H9 (cell line): ENCODE results near the gene PRAC2. TPM values are rescaled to one million over a fixed set of nuclear protein-coding genes. Genes with fewer than 3 reads are reported as not detected.

ENCODE experiments used
- DNase-seq: peaks from one replicate; pipeline ENCODE4 v3.0.0-alpha.2; 2017
- H2AFZ ChIP-seq: one replicate; pipeline ENCODE4 v1.6.1; 2013; ENCODE audit warnings: mild to moderate bottlenecking, low read length, control low read depth, moderate library complexity
- H2AK5ac ChIP-seq: 2 replicates; pipeline ENCODE4 v1.6.1; 2013; ENCODE audit warnings: low read length, control low read depth, mixed read lengths; ENCODE audit not compliant: insufficient read length
- H2BK120ac ChIP-seq: one replicate; pipeline ENCODE4 v1.6.1; 2013; ENCODE audit warnings: low read depth, mild to moderate bottlenecking, low read length, control low read depth, inconsistent platforms; ENCODE audit not compliant: poor library complexity, severe bottlenecking
- H2BK12ac ChIP-seq: 2 replicates; pipeline ENCODE4 v1.6.1; 2013; ENCODE audit warnings: low read length, control low read depth, mixed read lengths, low read depth; ENCODE audit not compliant: insufficient read length
- H2BK15ac ChIP-seq: 2 replicates; pipeline ENCODE4 v1.6.1; 2013; ENCODE audit warnings: low read depth, low read length, control low read depth
- H2BK20ac ChIP-seq: one replicate; pipeline ENCODE4 v1.6.1; 2013; ENCODE audit warnings: low read depth, mild to moderate bottlenecking, low read length, control low read depth, inconsistent platforms; ENCODE audit not compliant: poor library complexity, severe bottlenecking
- H2BK5ac ChIP-seq: 2 replicates; pipeline ENCODE4 v1.6.1; 2013; ENCODE audit warnings: low read length, control low read depth, mixed read lengths; ENCODE audit not compliant: insufficient read length
- H3K14ac ChIP-seq: 2 replicates; pipeline ENCODE4 v1.6.1; 2013; ENCODE audit warnings: low read length, control low read depth; ENCODE audit not compliant: insufficient read depth
- H3K18ac ChIP-seq: 2 replicates; pipeline ENCODE4 v1.6.1; 2013; ENCODE audit warnings: low read depth, mild to moderate bottlenecking, mixed read lengths, low read length, control low read depth; ENCODE audit not compliant: insufficient read length
- H3K23ac ChIP-seq: 2 replicates; pipeline ENCODE4 v1.6.1; 2013; ENCODE audit warnings: low read length, control low read depth, mixed read lengths, low read depth; ENCODE audit not compliant: insufficient read length
- H3K23me2 ChIP-seq: 2 replicates; pipeline ENCODE4 v1.6.1; 2013; ENCODE audit warnings: low read depth, mild to moderate bottlenecking, mixed read lengths, low read length, control low read depth; ENCODE audit not compliant: insufficient read length, poor library complexity, severe bottlenecking
- H3K27ac ChIP-seq: 2 replicates; pipeline ENCODE4 v1.5.1; 2013; ENCODE audit warnings: low read length, control low read depth, mixed read lengths, low read depth; ENCODE audit not compliant: insufficient read length
- H3K27me3 ChIP-seq: 2 replicates; pipeline ENCODE4 v1.6.1; 2013; ENCODE audit warnings: low read length, control low read depth, inconsistent platforms; ENCODE audit not compliant: insufficient read depth
- H3K4ac ChIP-seq: 2 replicates; pipeline ENCODE4 v1.6.1; 2013; ENCODE audit warnings: low read depth, mild to moderate bottlenecking, control low read depth, inconsistent platforms, low read length, moderate library complexity
- H3K4me1 ChIP-seq: 2 replicates; pipeline ENCODE4 v1.6.1; 2013; ENCODE audit warnings: low read length, control low read depth, inconsistent platforms; ENCODE audit not compliant: insufficient read depth
- H3K4me2 ChIP-seq: 2 replicates; pipeline ENCODE4 v1.6.1; 2013; ENCODE audit warnings: low read length, control low read depth, mixed read lengths; ENCODE audit not compliant: insufficient read length, insufficient read depth
- H3K56ac ChIP-seq: 2 replicates; pipeline ENCODE4 v1.6.1; 2013; ENCODE audit warnings: low read depth, mild to moderate bottlenecking, mixed read lengths, low read length, control low read depth; ENCODE audit not compliant: insufficient read length
- H3K79me1 ChIP-seq: 2 replicates; pipeline ENCODE4 v1.6.1; 2013; ENCODE audit warnings: low read depth, mild to moderate bottlenecking, moderate library complexity, low read length, control low read depth, inconsistent platforms; ENCODE audit not compliant: insufficient read depth, poor library complexity, severe bottlenecking
- H3K79me2 ChIP-seq: 2 replicates; pipeline ENCODE4 v1.6.1; 2013; ENCODE audit warnings: low read length, control low read depth, inconsistent platforms; ENCODE audit not compliant: insufficient read depth
- H3K9ac ChIP-seq: 2 replicates; pipeline ENCODE4 v1.6.1; 2013; ENCODE audit warnings: low read length, control low read depth, mixed read lengths; ENCODE audit not compliant: insufficient read length; ENCODE audit errors: extremely low read depth
- H3K9me3 ChIP-seq: one replicate; pipeline ENCODE4 v1.6.1; 2013; ENCODE audit warnings: low read depth, low read length, inconsistent platforms; ENCODE audit not compliant: control insufficient read depth
- H3T11ph ChIP-seq: one replicate; pipeline ENCODE4 v1.6.1; 2013; ENCODE audit warnings: mild to moderate bottlenecking, low read length, control low read depth, inconsistent platforms
- H4K20me1 ChIP-seq: one replicate; pipeline ENCODE4 v1.6.1; 2013; ENCODE audit not compliant: control insufficient read depth, insufficient read length, insufficient read depth
- H4K5ac ChIP-seq: 2 replicates; pipeline ENCODE4 v1.6.1; 2013; ENCODE audit warnings: low read depth, mild to moderate bottlenecking, mixed read lengths, low read length, control low read depth; ENCODE audit not compliant: insufficient read length
- H4K8ac ChIP-seq: replicated peaks from 2 replicates; pipeline ENCODE4 v1.6.1; 2013; ENCODE audit warnings: low read length, control low read depth, mixed read lengths, low read depth; ENCODE audit not compliant: insufficient read length
- H4K91ac ChIP-seq: 2 replicates; pipeline ENCODE4 v1.6.1; 2013; ENCODE audit warnings: low read depth, mild to moderate bottlenecking, moderate library complexity, mixed read lengths, low read length, control low read depth; ENCODE audit not compliant: insufficient read length
- H3K27ac Mint-ChIP-seq, 3 experiments: 2 replicates in 2 of 3; 3 replicates in 1 of 3; pipeline ENCODE4 v1.8.0; 2020 to 2021; ENCODE audit warnings: mixed read lengths in 3 of 3, mild to moderate bottlenecking in 1 of 3, moderate library complexity in 1 of 3
- H3K27me3 Mint-ChIP-seq: 2 replicates; pipeline ENCODE4 v1.8.0; 2021; ENCODE audit warnings: low read depth, mild to moderate bottlenecking, moderate library complexity, mixed read lengths
- H3K36me3 Mint-ChIP-seq, 3 experiments: 2 replicates in 2 of 3; 3 replicates in 1 of 3; pipeline ENCODE4 v1.8.0; 2020 to 2021; ENCODE audit warnings: low read depth in 3 of 3, mixed read lengths in 3 of 3; ENCODE audit not compliant: insufficient read depth in 1 of 3
- H3K4me1 Mint-ChIP-seq, 2 experiments: 2 replicates each; pipeline ENCODE4 v1.8.0; 2020; ENCODE audit warnings: mixed read lengths in 2 of 2
- H3K4me3 Mint-ChIP-seq, 2 experiments: 2 replicates in 1 of 2; 3 replicates in 1 of 2; pipeline ENCODE4 v1.8.0; 2020 to 2021; ENCODE audit warnings: mild to moderate bottlenecking in 2 of 2, mixed read lengths in 2 of 2, moderate library complexity in 1 of 2
- H3K9me3 Mint-ChIP-seq, 2 experiments: 2 replicates in 1 of 2; 3 replicates in 1 of 2; pipeline ENCODE4 v1.8.0; 2020; ENCODE audit warnings: mild to moderate bottlenecking in 2 of 2, mixed read lengths in 2 of 2, moderate library complexity in 1 of 2
- CTCF ChIP-seq: fragments of 200-600 bp; sonication (generic); conservative IDR thresholded peaks from 3 replicates; pipeline ENCODE4 v1.8.0; 2021; ENCODE audit warnings: antibody characterized with exemption, mild to moderate bottlenecking
- WGBS: extraction: QIAGEN DNeasy Blood & Tissue Kit; methylation state at CpG from one replicate; pipeline ENCODE4 v1.1.7; 2013; ENCODE audit warnings: missing lambda C conversion rate, low lambda C conversion rate, mixed read lengths; ENCODE audit not compliant: insufficient read length; ENCODE audit errors: extremely low coverage; 5-methylcytosine and 5-hydroxymethylcytosine counted together
- total RNA-seq: library from RNA; stranded (reverse); gene quantifications from 2 replicates; pipeline ENCODE4 v1.2.1, GENCODE V29; 2021

The PRAC2 gene
- total RNA-seq, 1 experiment from 2014 or later = not detected

DNA sequence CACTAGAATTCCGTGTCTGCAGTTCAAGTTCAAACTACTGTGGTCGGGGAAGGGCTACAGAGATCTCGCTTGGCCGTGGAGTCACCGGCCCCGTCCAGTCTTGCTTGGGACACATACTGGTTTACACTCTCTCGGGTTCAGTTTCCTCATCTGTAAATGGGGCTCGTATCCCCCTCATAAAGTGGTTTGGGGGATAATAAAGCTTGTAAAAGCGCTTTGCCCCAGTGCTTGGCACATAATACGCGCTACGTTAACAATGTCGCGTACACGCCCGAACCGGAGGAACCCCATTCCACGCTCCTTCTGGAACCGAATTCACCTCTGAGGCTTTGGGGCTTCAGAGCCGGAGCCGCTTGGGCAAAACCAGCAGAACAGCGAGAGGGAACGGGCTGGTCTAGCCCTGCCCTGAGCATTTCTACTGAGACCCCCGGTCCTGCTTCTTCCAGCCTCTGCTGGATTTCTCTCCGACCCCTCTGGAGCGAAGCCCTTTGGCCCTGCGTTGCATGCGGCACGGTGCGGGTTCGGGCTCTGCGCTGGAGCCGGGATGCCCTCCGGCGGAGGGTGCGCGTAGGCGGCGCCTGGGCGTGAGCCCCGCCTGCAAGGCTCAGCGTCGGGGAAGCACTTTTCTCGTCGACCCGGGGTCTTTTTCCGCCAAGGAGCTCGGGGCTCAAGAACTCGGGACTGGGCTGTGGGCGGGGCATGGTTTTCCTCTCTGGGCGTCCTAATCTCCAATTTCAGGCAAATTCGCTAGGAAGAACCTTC, 31.7 kb downstream of the PRAC2 start:
- Mint-ChIP-seq H3K27me3 (peaks cover 99% of the 10 kb centered on the region), H3K4me1 (peaks cover 5 to 8% of the 10 kb centered on the region in 2 experiments), H3K27ac (no peak overlapping the region), H3K9me3 (no peaks in the 10 kb centered on the region), H3K36me3 (no peaks in the 10 kb centered on the region; a peak in 1 of 7 replicates), H3K4me3 (peak overlapping the region in 1 of 2 experiments; percentile 67; a peak in 2 of 5 replicates)
- Histone ChIP-seq H2AK5ac (no peak overlapping the region), H3K79me1 (no peaks in the 10 kb centered on the region), H3K9me3 (no peaks in the 10 kb centered on the region), H3K56ac (no peak overlapping the region), H3T11ph (no peak overlapping the region), H4K20me1 (no peaks in the 10 kb centered on the region), H3K18ac (no peak overlapping the region), H3K4me2 (peak overlapping the region; percentile 34), H4K5ac (no peak overlapping the region), H2AFZ (no peak overlapping the region), H3K79me2 (no peaks in the 10 kb centered on the region), H3K27ac (no peak overlapping the region), H2BK120ac (no peak overlapping the region), H2BK20ac (no peak overlapping the region), H3K23ac (no peak overlapping the region), H3K14ac (no peak overlapping the region), H3K4me1 (no peaks in the 10 kb centered on the region), H2BK5ac (no peak overlapping the region), H3K9ac (no peak overlapping the region), H3K4ac (no peak overlapping the region), H4K8ac (no peak overlapping the region), H4K91ac (no peak overlapping the region), H3K27me3 (peaks cover 88% of the 10 kb centered on the region), H2BK15ac (no peak overlapping the region), H2BK12ac (no peak overlapping the region), H3K23me2 (no peaks in the 10 kb centered on the region)
- DNase-seq = peak; percentile 92
- no peak for TF ChIP-seq CTCF
- no CpG with 5 or more reads among the region's 52 CpGs for WGBS
